ENCODE data around the gene ZNF217. TPM values are rescaled to one million over a fixed set of nuclear protein-coding genes. Genes with fewer than 3 reads are reported as not detected.

ZNF217 gene
- total and polyA plus RNA-seq, 9 of the 15 experiments (the other 6 are each of a cell fraction or from before 2014, with no cell fraction given): 3.0 to 41.8 (median 16.8) TPM

DNA sequence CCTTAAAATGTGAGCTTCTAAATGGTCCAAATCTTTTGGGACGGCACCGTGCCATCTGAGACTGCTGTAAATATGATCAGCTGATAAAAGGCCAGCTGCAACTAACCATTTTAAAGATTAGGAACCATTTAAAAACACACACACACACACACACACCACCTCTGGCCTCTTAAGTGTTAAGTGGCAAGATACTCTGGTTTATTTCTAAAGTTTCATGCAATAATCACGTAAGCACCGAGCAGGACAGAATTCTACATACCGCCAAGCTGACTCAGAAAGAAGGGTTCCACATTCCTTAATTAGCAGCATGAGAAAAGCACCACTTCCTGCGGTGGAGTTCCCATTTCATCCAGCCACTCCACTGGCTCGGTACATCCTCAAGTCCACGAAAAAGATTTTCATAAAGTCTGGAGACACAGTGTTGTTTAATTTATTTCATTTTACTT, 17.8 kb upstream of the ZNF217 start (continued):
- TF ChIP-seq, protein P1, sequence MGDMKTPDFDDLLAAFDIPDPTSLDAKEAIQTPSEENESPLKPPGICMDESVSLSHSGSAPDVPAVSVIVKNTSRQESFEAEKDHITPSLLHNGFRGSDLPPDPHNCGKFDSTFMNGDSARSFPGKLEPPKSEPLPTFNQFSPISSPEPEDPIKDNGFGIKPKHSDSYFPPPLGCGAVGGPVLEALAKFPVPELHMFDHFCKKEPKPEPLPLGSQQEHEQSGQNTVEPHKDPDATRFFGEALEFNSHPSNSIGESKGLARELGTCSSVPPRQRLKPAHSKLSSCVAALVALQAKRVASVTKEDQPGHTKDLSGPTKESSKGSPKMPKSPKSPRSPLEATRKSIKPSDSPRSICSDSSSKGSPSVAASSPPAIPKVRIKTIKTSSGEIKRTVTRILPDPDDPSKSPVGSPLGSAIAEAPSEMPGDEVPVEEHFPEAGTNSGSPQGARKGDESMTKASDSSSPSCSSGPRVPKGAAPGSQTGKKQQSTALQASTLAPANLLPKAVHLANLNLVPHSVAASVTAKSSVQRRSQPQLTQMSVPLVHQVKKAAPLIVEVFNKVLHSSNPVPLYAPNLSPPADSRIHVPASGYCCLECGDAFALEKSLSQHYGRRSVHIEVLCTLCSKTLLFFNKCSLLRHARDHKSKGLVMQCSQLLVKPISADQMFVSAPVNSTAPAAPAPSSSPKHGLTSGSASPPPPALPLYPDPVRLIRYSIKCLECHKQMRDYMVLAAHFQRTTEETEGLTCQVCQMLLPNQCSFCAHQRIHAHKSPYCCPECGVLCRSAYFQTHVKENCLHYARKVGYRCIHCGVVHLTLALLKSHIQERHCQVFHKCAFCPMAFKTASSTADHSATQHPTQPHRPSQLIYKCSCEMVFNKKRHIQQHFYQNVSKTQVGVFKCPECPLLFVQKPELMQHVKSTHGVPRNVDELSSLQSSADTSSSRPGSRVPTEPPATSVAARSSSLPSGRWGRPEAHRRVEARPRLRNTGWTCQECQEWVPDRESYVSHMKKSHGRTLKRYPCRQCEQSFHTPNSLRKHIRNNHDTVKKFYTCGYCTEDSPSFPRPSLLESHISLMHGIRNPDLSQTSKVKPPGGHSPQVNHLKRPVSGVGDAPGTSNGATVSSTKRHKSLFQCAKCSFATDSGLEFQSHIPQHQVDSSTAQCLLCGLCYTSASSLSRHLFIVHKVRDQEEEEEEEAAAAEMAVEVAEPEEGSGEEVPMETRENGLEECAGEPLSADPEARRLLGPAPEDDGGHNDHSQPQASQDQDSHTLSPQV (IDR thresholded peaks at IDR 0.05): peak; percentile 81
- TF ChIP-seq L3MBTL2 (IDR thresholded peaks at IDR 0.05): 0 out of 2 replicates have a peak, but pooled peaks have one; percentile 39
- TF ChIP-seq ZNF586 (CRISPR knock-in tag; conservative IDR thresholded peaks at IDR 0.05): no peak
- TF ChIP-seq LCOR (CRISPR knock-in tag; IDR thresholded peaks at IDR 0.05): 0 out of 2 replicates have a peak, but pooled peaks have one; percentile 7
- TF ChIP-seq EWSR1 (IDR thresholded peaks at IDR 0.05; ENCODE audit: borderline replicate concordance, low read depth, partially characterized antibody): peak; percentile 74
- TF ChIP-seq, protein P2, sequence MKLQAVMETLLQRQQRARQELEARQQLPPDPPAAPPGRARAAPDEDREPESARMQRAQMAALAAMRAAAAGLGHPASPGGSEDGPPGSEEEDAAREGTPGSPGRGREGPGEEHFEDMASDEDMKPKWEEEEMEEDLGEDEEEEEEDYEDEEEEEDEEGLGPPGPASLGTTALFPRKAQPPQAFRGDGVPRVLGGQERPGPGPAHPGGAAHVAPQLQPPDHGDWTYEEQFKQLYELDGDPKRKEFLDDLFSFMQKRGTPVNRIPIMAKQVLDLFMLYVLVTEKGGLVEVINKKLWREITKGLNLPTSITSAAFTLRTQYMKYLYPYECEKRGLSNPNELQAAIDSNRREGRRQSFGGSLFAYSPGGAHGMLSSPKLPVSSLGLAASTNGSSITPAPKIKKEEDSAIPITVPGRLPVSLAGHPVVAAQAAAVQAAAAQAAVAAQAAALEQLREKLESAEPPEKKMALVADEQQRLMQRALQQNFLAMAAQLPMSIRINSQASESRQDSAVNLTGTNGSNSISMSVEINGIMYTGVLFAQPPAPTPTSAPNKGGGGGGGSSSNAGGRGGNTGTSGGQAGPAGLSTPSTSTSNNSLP (IDR thresholded peaks at IDR 0.05; ENCODE audit: borderline replicate concordance, low read depth, low read length): peak; percentile 22; the same call in 1 of the 2 replicates
- TF ChIP-seq HIVEP1 (CRISPR knock-in tag; IDR thresholded peaks at IDR 0.05): no peak
- no peak for TF ChIP-seq HMGN3 (IDR thresholded peaks at IDR 0.05; ENCODE audit: borderline replicate concordance, extremely low read depth, insufficient read length, low read depth, low read length)
- peak; percentile 83 for TF ChIP-seq TEAD4 (IDR thresholded peaks at IDR 0.05; ENCODE audit: low read length)
- TF ChIP-seq TEAD4 (CRISPR knock-in tag; IDR thresholded peaks at IDR 0.05; ENCODE audit: borderline replicate concordance): no peak
- TF ChIP-seq CBFA2T3 (IDR thresholded peaks at IDR 0.05): peak; percentile 88
- TF ChIP-seq HDGF (IDR thresholded peaks at IDR 0.05): no peak
- TF ChIP-seq TRIM24 (IDR thresholded peaks at IDR 0.05): peak; percentile 28 to 31; a peak in 1 of 4 replicates
- TF ChIP-seq BACH1 (tag; IDR thresholded peaks at IDR 0.05): peak; percentile 51; the same call in 1 of the 2 replicates
- no peak for TF ChIP-seq ZNF324 (CRISPR knock-in tag; IDR thresholded peaks at IDR 0.05)
- peak; percentile 73 for TF ChIP-seq SMARCE1 (IDR thresholded peaks at IDR 0.05)
- TF ChIP-seq PHF21A (IDR thresholded peaks at IDR 0.05; ENCODE audit: borderline replicate concordance, low read depth): no peak
- TF ChIP-seq KDM1A (IDR thresholded peaks at IDR 0.05): peak; percentile 59 to 61; a peak in 3 of 4 replicates
- TF ChIP-seq FOS (IDR thresholded peaks at IDR 0.05; ENCODE audit: extremely low read depth, insufficient read length): no peak
